H7 (cell line): ENCODE results near the gene RBM42. TPM values are rescaled to one million over a fixed set of nuclear protein-coding genes. Genes with fewer than 3 reads are reported as not detected.

Source experiments
- DNase-seq: peaks from one replicate; pipeline ENCODE4 v3.0.0; 2012
- H3K27me3 ChIP-seq: 2 replicates; pipeline ENCODE4 v1.6.0; 2011; ENCODE audit warnings: mild to moderate bottlenecking, low read length; ENCODE audit not compliant: control insufficient read depth, insufficient read depth
- H3K36me3 ChIP-seq: replicated peaks from 2 replicates; pipeline ENCODE4 v1.5.1; 2011; ENCODE audit warnings: low read length; ENCODE audit not compliant: control insufficient read depth, insufficient read depth
- H3K4me3 ChIP-seq: 2 replicates; pipeline ENCODE4 v1.5.1; 2011; ENCODE audit warnings: low read depth, mild to moderate bottlenecking, control low read depth, low read length, moderate library complexity; ENCODE audit not compliant: insufficient read depth
- total RNA-seq: library from RNA; depleted of rRNA; stranded (reverse); fragments of >200 nt; shearing (Covaris generic); gene quantifications from 2 replicates; pipeline ENCODE4 v1.2.3, GENCODE V29; 2014; rRNA removed

The RBM42 gene
- total RNA-seq, 1 experiment from 2014 or later = 81.4 TPM

- H3K4me3 ChIP-seq = peak overlapping the region; percentile 54
- peaks cover 10% of the 10 kb centered on the region; the same call in 1 of the 2 replicates for H3K27me3 ChIP-seq
- DNase-seq = peak; percentile 93
Measured at GRCh38 chr19:35673121-35673804, 44.4 kb downstream of the RBM42 start.

DNA sequence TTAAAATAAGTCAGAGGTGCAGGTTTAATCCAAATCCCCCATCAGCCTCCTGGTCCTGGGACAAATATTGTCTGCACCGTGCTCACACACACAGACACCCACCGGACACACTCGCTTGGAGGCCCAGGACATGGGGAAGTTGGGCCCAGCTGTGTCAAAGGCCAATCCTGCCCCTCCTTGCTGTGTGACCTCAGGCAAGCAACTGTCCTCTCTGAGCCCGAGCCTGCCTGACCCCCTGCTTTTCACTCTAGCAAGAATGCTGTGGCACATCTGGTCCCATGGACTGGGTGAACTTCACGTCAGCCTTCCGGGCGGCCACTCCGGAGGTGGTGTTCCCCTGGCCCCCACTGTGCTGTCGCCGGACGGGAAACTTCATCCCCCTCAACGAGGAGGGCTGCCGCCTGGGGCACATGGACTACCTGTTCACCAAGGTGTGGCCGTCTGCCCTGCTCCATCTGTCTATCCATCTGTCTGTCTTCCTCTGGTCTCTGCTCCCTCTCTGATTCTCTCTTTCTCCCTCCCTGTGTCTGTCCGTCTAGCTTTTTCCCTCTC is 46.8 kb downstream of the RBM42 start:
- Histone ChIP-seq H3K4me3 (no peak overlapping the region), H3K36me3 (no peaks in the 10 kb centered on the region), H3K27me3 (peaks cover 8% of the 10 kb centered on the region; the same call in 1 of the 2 replicates)
- no peak for DNase-seq

More at GRCh38 chr19:35673121-35673804, 44.4 kb downstream of the RBM42 start:
- no peaks in the 10 kb centered on the region for H3K36me3 ChIP-seq

Other genes with a start within 250 kb of the RBM42 start
- not detected in 2 replicates for gene FFAR2, start 180.8 kb upstream of the RBM42 start, total RNA-seq
- gene KRTDAP, start 138.6 kb upstream of the RBM42 start, total RNA-seq = 0.44 and 0.52 TPM in 2 replicates
- gene DMKN, start 115.4 kb upstream of the RBM42 start, total RNA-seq = 179 and 182 TPM in 2 replicates
- gene SBSN, start 100.7 kb upstream of the RBM42 start, total RNA-seq = not detected in 2 replicates
- gene GAPDHS, start 95.6 kb upstream of the RBM42 start, total RNA-seq = 0.07 TPM in 1 of 2 replicates, not detected in the other
- 208 and 225 TPM in 2 replicates for gene TMEM147, start 83.4 kb upstream of the RBM42 start, total RNA-seq
- 0.21 TPM in 1 of 2 replicates, not detected in the other for gene ATP4A, start 65.4 kb upstream of the RBM42 start, total RNA-seq
- gene PMIS2, start 42.9 kb upstream of the RBM42 start, total RNA-seq = not detected in 2 replicates
- gene HAUS5, start 16.3 kb upstream of the RBM42 start, total RNA-seq = 25.6 and 27.4 TPM in 2 replicates
- 0.35 and 0.81 TPM in 2 replicates for gene ETV2, start 12.7 kb downstream of the RBM42 start, total RNA-seq
- gene COX6B1, start 19.3 kb downstream of the RBM42 start, total RNA-seq = 500 and 605 TPM in 2 replicates
- 0.14 and 0.74 TPM in 2 replicates for gene UPK1A, start 37.5 kb downstream of the RBM42 start, total RNA-seq
- not detected in 2 replicates for gene ZBTB32, start 75.5 kb downstream of the RBM42 start, total RNA-seq
- gene KMT2B, start 89.0 kb downstream of the RBM42 start, total RNA-seq = 12.9 and 16.3 TPM in 2 replicates
- 11.5 and 15.2 TPM in 2 replicates for gene IGFLR1, start 113.4 kb downstream of the RBM42 start, total RNA-seq
- 11.6 and 13.4 TPM in 2 replicates for gene U2AF1L4, start 116.4 kb downstream of the RBM42 start, total RNA-seq
- gene PSENEN, start 116.6 kb downstream of the RBM42 start, total RNA-seq = 53.2 and 58.6 TPM in 2 replicates
- 5.0 and 17.2 TPM in 2 replicates for gene LIN37, start 119.5 kb downstream of the RBM42 start, total RNA-seq
- 0.48 and 1.4 TPM in 2 replicates for gene HSPB6, start 128.0 kb downstream of the RBM42 start, total RNA-seq
- gene PROSER3, start 129.1 kb downstream of the RBM42 start, total RNA-seq = 6.8 and 14.0 TPM in 2 replicates
- gene ARHGAP33, start 146.5 kb downstream of the RBM42 start, total RNA-seq = 3.7 and 6.4 TPM in 2 replicates
- gene PRODH2, start 183.8 kb downstream of the RBM42 start, total RNA-seq = not detected in 2 replicates
- gene NPHS1, start 223.5 kb downstream of the RBM42 start, total RNA-seq = not detected in 2 replicates
- gene KIRREL2, start 227.9 kb downstream of the RBM42 start, total RNA-seq = 0.55 and 0.92 TPM in 2 replicates
- 18.3 and 19.3 TPM in 2 replicates for gene APLP1, start 239.5 kb downstream of the RBM42 start, total RNA-seq